Measurements from ENCODE around the gene BCOR. TPM values are rescaled to one million over a fixed set of nuclear protein-coding genes. Genes with fewer than 3 reads are reported as not detected.
A peak's percentile ranks its signal among the peaks of the same experiment; 100 is the strongest.

Gene BCOR
- total RNA-seq, 1 experiment from 2014 or later: 134 TPM

- H3K9me3 Mint-ChIP-seq: peaks cover 64 to 66% of the 10 kb centered on the region in 2 experiments
- peaks cover 46% of the 10 kb centered on the region for H3K27me3 ChIP-seq (ENCODE audit: insufficient read depth, low read length)
- no peak for TF ChIP-seq CTCF (conservative IDR thresholded peaks at IDR 0.05)
- peaks cover 2% of the 10 kb centered on the region for H4K20me1 ChIP-seq (ENCODE audit: control insufficient read depth, insufficient read depth, insufficient read length)
- peak overlapping the region; percentile 25 for H3K9ac ChIP-seq (ENCODE audit: extremely low read depth, insufficient read length, low read length)
- no peak overlapping the region for H4K91ac ChIP-seq (ENCODE audit: insufficient read length, low read depth, low read length)
- H2BK20ac ChIP-seq (ENCODE audit: low read depth, low read length, poor library complexity, severe bottlenecking): no peak overlapping the region
- no peak overlapping the region for H3K27ac Mint-ChIP-seq
- H2BK15ac ChIP-seq (ENCODE audit: low read depth, low read length): no peak overlapping the region
- H3K18ac ChIP-seq (ENCODE audit: insufficient read length, low read depth, low read length): no peak overlapping the region
- H3K23ac ChIP-seq (ENCODE audit: insufficient read length, low read depth, low read length): no peak overlapping the region
- no peak overlapping the region for H2BK12ac ChIP-seq (ENCODE audit: insufficient read length, low read depth, low read length)
- H3K14ac ChIP-seq (ENCODE audit: insufficient read depth, low read length): no peak overlapping the region
- no peak overlapping the region for H3K56ac ChIP-seq (ENCODE audit: insufficient read length, low read depth, low read length)
- H3K36me3 Mint-ChIP-seq (ENCODE audit: insufficient read depth in 1 of 3, low read depth in 3 of 3): peaks cover 0 to 7% (median 6%) of the 10 kb centered on the region in 3 experiments; a peak in 4 of 7 replicates
- no peak overlapping the region for H3T11ph ChIP-seq (ENCODE audit: low read length)
- no peak overlapping the region for H2AK5ac ChIP-seq (ENCODE audit: insufficient read length, low read length)
- no peaks in the 10 kb centered on the region for H3K9me3 ChIP-seq (ENCODE audit: control insufficient read depth, low read depth, low read length)
- no peak overlapping the region for H4K8ac ChIP-seq (replicated peaks; ENCODE audit: insufficient read length, low read depth, low read length)
- no peak overlapping the region for H3K27ac ChIP-seq (ENCODE audit: insufficient read length, low read depth, low read length)
- WGBS (ENCODE audit: extremely low coverage, insufficient read length, low lambda C conversion rate): no CpG with 5 or more reads among the region's 37 CpGs
- H3K4me3 Mint-ChIP-seq: peak overlapping the region; percentile 78 to 82
- H4K5ac ChIP-seq (ENCODE audit: insufficient read length, low read depth, low read length): no peak overlapping the region
- H2AFZ ChIP-seq (ENCODE audit: low read length): no peak overlapping the region
- no peak overlapping the region for H2BK5ac ChIP-seq (ENCODE audit: insufficient read length, low read length)
- no peaks in the 10 kb centered on the region for H3K79me1 ChIP-seq (ENCODE audit: insufficient read depth, low read depth, low read length, poor library complexity, severe bottlenecking)
- H3K4me1 Mint-ChIP-seq: peaks cover 61 to 72% of the 10 kb centered on the region in 2 experiments
- no peaks in the 10 kb centered on the region for H3K79me2 ChIP-seq (ENCODE audit: insufficient read depth, low read length)
- H3K27me3 Mint-ChIP-seq (ENCODE audit: low read depth): peaks cover 92% of the 10 kb centered on the region
- peaks cover 21% of the 10 kb centered on the region for H3K23me2 ChIP-seq (ENCODE audit: insufficient read length, low read depth, low read length, poor library complexity, severe bottlenecking)
- H3K4me1 ChIP-seq (ENCODE audit: insufficient read depth, low read length): peaks cover 24% of the 10 kb centered on the region; the same call in 1 of the 2 replicates
- no peak overlapping the region for H3K4ac ChIP-seq (ENCODE audit: low read depth, low read length)
- peak overlapping the region; percentile 63 for H3K4me2 ChIP-seq (ENCODE audit: insufficient read depth, insufficient read length, low read length)
- no peak overlapping the region for H2BK120ac ChIP-seq (ENCODE audit: low read depth, low read length, poor library complexity, severe bottlenecking)
- no peak for DNase-seq
These were observed 48.1 kb upstream of the BCOR start for GRCh38 chrX:40145923-40146261.

All from H9 (cell line).